Measurements from ENCODE around the gene TNFSF4. TPM values are rescaled to one million over a fixed set of nuclear protein-coding genes. Genes with fewer than 3 reads are reported as not detected.

Gene TNFSF4
- total and polyA plus RNA-seq, 2 of the 4 experiments (the other 2 are of a cell fraction) = 13.4 to 19.7 TPM

GRCh38 chr1:173201969-173202368 lies 5.2 kb downstream of the TNFSF4 start:
- peak overlapping the region; percentile 59; the same call in 1 of the 2 replicates for H3K4me2 ChIP-seq (ENCODE audit: low read depth, low read length)
- intact Hi-C loops (cut with micrococcal nuclease) = loop anchor here (1.0 to 5.0 kb wide), 6 partner anchors 80 to 457 kb away; no protein-coding TSS in a partner anchor

More at GRCh38 chr1:173201969-173202368, 5.2 kb downstream of the TNFSF4 start:
- no peak overlapping the region; the same call in 1 of the 2 replicates for H3K9ac ChIP-seq (ENCODE audit: low read depth, low read length)
- H3K18ac ChIP-seq (ENCODE audit: low read depth, low read length) = peak overlapping the region; percentile 93
- peak overlapping the region; percentile 93 for H2BK120ac ChIP-seq (ENCODE audit: low read depth, low read length)
- WGBS, 2 experiments (ENCODE audit: extremely low coverage in 2 of 2, insufficient read length in 1 of 2) = no CpG with 5 or more reads among the region's 1 CpG
- TF ChIP-seq MXI1 (IDR thresholded peaks at IDR 0.05; ENCODE audit: borderline replicate concordance, low read depth, low read length) (no peak), ELK1 (IDR thresholded peaks at IDR 0.05; ENCODE audit: borderline replicate concordance, low read depth, low read length) (no peak), CEBPB (IDR thresholded peaks at IDR 0.05; ENCODE audit: low read depth, low read length) (no peak), BHLHE40 (IDR thresholded peaks at IDR 0.05; ENCODE audit: low read depth, low read length) (no peak), CTCF (conservative IDR thresholded peaks at IDR 0.05; ENCODE audit: low read depth, low read length) (no peak), SMC3 (IDR thresholded peaks at IDR 0.05; ENCODE audit: low read depth, low read length) (no peak), RCOR1 (IDR thresholded peaks at IDR 0.05; ENCODE audit: insufficient replicate concordance, low read length) (no peak), MAZ (IDR thresholded peaks at IDR 0.05; ENCODE audit: borderline replicate concordance, low read depth, low read length) (no peak), MAFK (IDR thresholded peaks at IDR 0.05; ENCODE audit: low read depth, low read length) (no peak), RAD21 (IDR thresholded peaks at IDR 0.05; ENCODE audit: low read length) (no peak), USF2 (IDR thresholded peaks at IDR 0.05; ENCODE audit: low read depth, low read length) (no peak), POLR2A (IDR thresholded peaks at IDR 0.05; ENCODE audit: low read depth, low read length) (no peak), FOS (IDR thresholded peaks at IDR 0.05; ENCODE audit: low read depth, low read length) (no peak), CHD1 (IDR thresholded peaks at IDR 0.05; ENCODE audit: low read depth, low read length) (no peak)
- H2AK5ac ChIP-seq (ENCODE audit: low read depth, low read length) = peak overlapping the region; percentile 78; the same call in 1 of the 2 replicates
- H2BK5ac ChIP-seq (ENCODE audit: low read depth, low read length, poor library complexity, severe bottlenecking) = peak overlapping the region; percentile 77
- ChIA-PET CTCF (interaction anchor here (0.8 to 3.9 kb wide), 11 partner anchors 58 to 457 kb away, joined by 3 to 35 read pairs (median 4); no protein-coding TSS in a partner anchor), POLR2A (ENCODE audit: unreplicated experiment) (interaction anchor here (0.6 to 1.8 kb wide), 5 partner anchors 79 to 482 kb away, joined by 3 to 10 read pairs (median 3); no protein-coding TSS in a partner anchor)
- no peaks in the 10 kb centered on the region for H4K20me1 ChIP-seq (ENCODE audit: insufficient read depth, low read length)
- peak overlapping the region; percentile 91 for H4K5ac ChIP-seq (ENCODE audit: low read depth, low read length)
- H4K91ac ChIP-seq (ENCODE audit: insufficient read depth, low read depth, low read length) = peak overlapping the region; percentile 80; the same call in 1 of the 2 replicates
- peak overlapping the region; percentile 80 for H3K4ac ChIP-seq (ENCODE audit: low read depth, low read length)
- BruUV-seq (replicated peaks) = no TSS peak
- H2BK20ac ChIP-seq (ENCODE audit: low read depth, low read length) = peak overlapping the region; percentile 93
- H3K36me3 ChIP-seq (ENCODE audit: control insufficient read depth, insufficient read depth, low read length) = 0 out of 2 replicates have a peak, but pooled peaks cover 1% of the 10 kb centered on the region
- no peaks in the 10 kb centered on the region for H3K9me3 ChIP-seq (ENCODE audit: control insufficient read depth, insufficient read depth, low read length)
- H2BK15ac ChIP-seq (ENCODE audit: low read depth, low read length) = no peak overlapping the region
- peak overlapping the region; percentile 74 for H3K14ac ChIP-seq (replicated peaks; ENCODE audit: low read depth, low read length)
- peaks cover 0 to 35% of the 10 kb centered on the region in 2 experiments; a peak in 1 of 4 replicates for H3K79me1 ChIP-seq (ENCODE audit: low read depth in 1 of 2, low read length in 2 of 2)
- no peak for DNase-seq
- H4K8ac ChIP-seq (ENCODE audit: low read depth in 2 of 2, low read length in 2 of 2) = peak overlapping the region in 1 of 2 experiments; percentile 87; a peak in 2 of 4 replicates
- H3K56ac ChIP-seq (ENCODE audit: extremely low read depth, insufficient read depth, low read length) = no peak overlapping the region
- peaks cover 3% of the 10 kb centered on the region for H3K9me1 ChIP-seq (ENCODE audit: insufficient read depth, low read length)
- peak overlapping the region; percentile 68; the same call in 1 of the 2 replicates for H3K23ac ChIP-seq (ENCODE audit: low read depth, low read length)
- H3K27me3 ChIP-seq (ENCODE audit: control insufficient read depth, insufficient read depth, low read length) = no peaks in the 10 kb centered on the region
- dilution Hi-C loops (cut with HindIII; ENCODE audit: low sequenced_read_pairs, unreplicated experiment) = no loop called here
- no peak overlapping the region for H3K4me3 ChIP-seq (ENCODE audit: insufficient read depth, low read depth, low read length)
- ATAC-seq (ENCODE audit: low read depth) = peak; percentile 5
- in situ Hi-C loops (cut with MboI; ENCODE audit: low sequenced_read_pairs) = no loop called here
- no peak overlapping the region for H2AK9ac ChIP-seq (replicated peaks; ENCODE audit: low read depth, low read length, poor library complexity)
- no peak overlapping the region for H2AFZ ChIP-seq (replicated peaks; ENCODE audit: low read length, poor library complexity)
- peak overlapping the region; percentile 44; the same call in 1 of the 2 replicates for H3K27ac ChIP-seq (ENCODE audit: insufficient read depth, low read length)
- H3K4me1 ChIP-seq (ENCODE audit: control insufficient read depth, insufficient read depth, low read length) = peaks cover 13% of the 10 kb centered on the region
